22Rv1 (cell line): ENCODE measurements around the gene PRSS8.

Source experiments
- H3K27ac ChIP-seq: fragments of 450-650 bp; 2 replicates; pipeline ENCODE4 v1.5.1; 2017
- ZFX ChIP-seq: fragments of 450-650 bp; IDR thresholded peaks from 2 replicates; pipeline ENCODE4 v1.6.1; 2017; ENCODE audit warnings: antibody characterized with exemption, borderline replicate concordance
- TF ChIP-seq, protein P1 (sequence below): fragments of 450-650 bp; IDR thresholded peaks from 2 replicates; pipeline ENCODE4 v1.5.1; 2017; ENCODE audit warnings: mild to moderate bottlenecking

PRSS8 gene

GRCh38 chr16:31099860-31100638 lies 35.5 kb downstream of the PRSS8 start:
- no peak for TF ChIP-seq ZFX
- TF ChIP-seq, protein P1, sequence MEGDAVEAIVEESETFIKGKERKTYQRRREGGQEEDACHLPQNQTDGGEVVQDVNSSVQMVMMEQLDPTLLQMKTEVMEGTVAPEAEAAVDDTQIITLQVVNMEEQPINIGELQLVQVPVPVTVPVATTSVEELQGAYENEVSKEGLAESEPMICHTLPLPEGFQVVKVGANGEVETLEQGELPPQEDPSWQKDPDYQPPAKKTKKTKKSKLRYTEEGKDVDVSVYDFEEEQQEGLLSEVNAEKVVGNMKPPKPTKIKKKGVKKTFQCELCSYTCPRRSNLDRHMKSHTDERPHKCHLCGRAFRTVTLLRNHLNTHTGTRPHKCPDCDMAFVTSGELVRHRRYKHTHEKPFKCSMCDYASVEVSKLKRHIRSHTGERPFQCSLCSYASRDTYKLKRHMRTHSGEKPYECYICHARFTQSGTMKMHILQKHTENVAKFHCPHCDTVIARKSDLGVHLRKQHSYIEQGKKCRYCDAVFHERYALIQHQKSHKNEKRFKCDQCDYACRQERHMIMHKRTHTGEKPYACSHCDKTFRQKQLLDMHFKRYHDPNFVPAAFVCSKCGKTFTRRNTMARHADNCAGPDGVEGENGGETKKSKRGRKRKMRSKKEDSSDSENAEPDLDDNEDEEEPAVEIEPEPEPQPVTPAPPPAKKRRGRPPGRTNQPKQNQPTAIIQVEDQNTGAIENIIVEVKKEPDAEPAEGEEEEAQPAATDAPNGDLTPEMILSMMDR = no peak
- H3K27ac ChIP-seq = no peak overlapping the region

GRCh38 chr16:31094424-31095120 lies 41.0 kb downstream of the PRSS8 start, which contains the start of gene VKORC1:
Gene VKORC1, minus strand, starts transcription at chr16:31094797. Its CDS starts 68 bp downstream, at chr16:31094729.
- peak within 1 kb of the TSS; percentile 95 for H3K27ac ChIP-seq
- no peak for TF ChIP-seq ZFX
- TF ChIP-seq, protein P1 = no peak

- peak overlapping the region; percentile 95 for H3K27ac ChIP-seq
- TF ChIP-seq ZFX = no peak
- TF ChIP-seq, protein P1 = no peak
Measured at GRCh38 chr16:31094088-31094423, 41.5 kb downstream of the PRSS8 start.

GRCh38 chr16:31093132-31093703 lies 42.3 kb downstream of the PRSS8 start:
- TF ChIP-seq, protein P1 = no peak
- TF ChIP-seq ZFX = no peak
- peak overlapping the region; percentile 95 for H3K27ac ChIP-seq

DNA sequence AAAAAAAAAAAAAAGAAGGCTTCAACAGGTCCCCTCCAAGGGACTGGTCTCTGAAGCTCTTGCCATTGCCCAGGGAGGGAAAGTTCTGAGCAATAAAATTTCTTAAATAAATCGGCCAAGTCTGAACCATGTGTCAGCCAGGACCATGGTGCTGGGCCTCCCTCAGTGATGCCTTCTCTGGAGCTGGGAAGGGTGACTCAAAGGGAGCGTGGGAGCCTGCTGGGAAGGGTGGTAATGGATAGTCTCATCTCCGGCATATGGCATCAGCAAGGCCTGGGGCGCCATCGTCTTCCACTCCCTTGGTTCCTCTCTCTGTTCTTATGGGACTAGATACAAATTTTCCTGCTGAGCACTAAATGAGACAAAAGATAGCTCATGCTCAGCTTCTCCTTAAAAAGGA lies 43.2 kb downstream of the PRSS8 start:
- TF ChIP-seq ZFX = no peak
- TF ChIP-seq, protein P1 = no peak
- H3K27ac ChIP-seq = no peak overlapping the region

DNA sequence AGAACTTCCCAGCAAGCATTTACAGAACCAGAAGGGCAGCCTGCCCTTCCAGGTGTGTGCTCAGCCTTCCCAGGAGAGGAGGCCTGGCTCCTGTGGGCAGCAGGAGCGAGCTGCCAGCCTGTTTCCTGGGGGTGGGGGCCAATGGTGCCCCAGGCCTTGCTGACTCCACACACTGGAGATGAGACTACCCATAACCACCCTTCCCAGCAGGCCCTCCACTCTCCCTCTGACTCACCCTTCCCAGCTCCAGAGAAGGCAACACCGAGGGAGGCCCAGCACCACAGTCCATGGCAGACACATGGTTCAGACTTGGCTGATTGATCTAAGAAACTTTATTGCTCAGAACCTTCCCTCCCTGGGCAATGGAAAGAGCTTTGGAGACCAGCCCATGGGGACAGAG lies 45.0 kb downstream of the PRSS8 start:
- no peak overlapping the region for H3K27ac ChIP-seq
- TF ChIP-seq, protein P1 = no peak
- TF ChIP-seq ZFX = no peak

DNA sequence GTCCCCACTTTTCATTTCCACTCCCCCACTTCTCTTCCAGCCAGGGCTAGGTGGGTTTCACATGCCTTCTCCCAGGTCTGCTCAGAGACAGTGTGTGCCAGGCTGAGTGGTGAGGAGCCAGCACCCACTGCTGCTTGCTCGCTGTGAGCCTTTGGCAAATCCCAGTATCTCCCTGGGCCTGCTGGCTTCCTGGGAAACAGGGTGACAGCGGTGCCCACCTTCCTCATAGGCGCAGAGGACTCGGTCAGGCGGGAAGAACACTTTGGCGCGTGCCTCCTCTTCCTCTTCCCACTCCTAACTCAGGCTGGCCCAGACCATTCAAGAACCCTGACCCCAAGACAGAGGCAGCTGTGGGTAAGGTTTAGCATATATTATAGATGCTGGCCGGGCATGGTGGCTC lies 46.3 kb downstream of the PRSS8 start:
- H3K27ac ChIP-seq = no peak overlapping the region
- no peak for TF ChIP-seq ZFX
- TF ChIP-seq, protein P1 = no peak
